Measurements from ENCODE around the gene RAPGEF4. TPM values are rescaled to one million over a fixed set of nuclear protein-coding genes. Genes with fewer than 3 reads are reported as not detected.
A peak's percentile ranks its signal among the peaks of the same experiment; 100 is the strongest.

Gene RAPGEF4
- total RNA-seq, 1 donor from 2014 or later = 0.57 TPM

- no peak overlapping the region for H3K4me3 Mint-ChIP-seq (ENCODE audit: unreplicated experiment)
- H3K27ac Mint-ChIP-seq (ENCODE audit: unreplicated experiment) = no peak overlapping the region
- DNase-seq (ENCODE audit: low spot score) = no peak
- peaks cover 19% of the 10 kb centered on the region for H3K9me3 Mint-ChIP-seq (ENCODE audit: low read depth)
- no peaks in the 10 kb centered on the region for H3K27me3 Mint-ChIP-seq (ENCODE audit: low read depth)
- no peak for TF ChIP-seq CTCF (IDR thresholded peaks at IDR 0.05)
- H3K36me3 Mint-ChIP-seq (ENCODE audit: low read depth) = peaks cover 5% of the 10 kb centered on the region
- H3K4me1 Mint-ChIP-seq (ENCODE audit: low read depth) = peaks cover 13% of the 10 kb centered on the region
Measured at GRCh38 chr2:172856606-172857005, 121.0 kb downstream of the RAPGEF4 start.

DNA sequence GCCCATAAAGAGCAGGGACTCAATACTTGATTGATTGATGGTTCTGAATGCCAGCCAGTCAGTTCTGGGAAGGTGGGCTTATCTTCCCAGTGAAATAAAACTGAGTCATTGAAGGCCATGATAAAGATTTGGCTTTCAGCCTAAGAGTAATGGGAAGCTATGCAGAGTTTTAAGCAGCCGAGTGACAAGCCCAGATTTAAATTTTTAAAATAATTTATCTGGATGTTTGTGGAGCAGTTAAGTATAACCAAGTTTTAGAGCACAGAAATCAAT is 122.8 kb downstream of the RAPGEF4 start:
- Mint-ChIP-seq H3K27ac (ENCODE audit: unreplicated experiment) (no peak overlapping the region), H3K36me3 (ENCODE audit: low read depth) (peaks cover 5% of the 10 kb centered on the region), H3K4me1 (ENCODE audit: low read depth) (peaks cover 13% of the 10 kb centered on the region), H3K27me3 (ENCODE audit: low read depth) (no peaks in the 10 kb centered on the region), H3K4me3 (ENCODE audit: unreplicated experiment) (no peak overlapping the region), H3K9me3 (ENCODE audit: low read depth) (peaks cover 12% of the 10 kb centered on the region)
- TF ChIP-seq CTCF (IDR thresholded peaks at IDR 0.05) = no peak
- no peak for DNase-seq (ENCODE audit: low spot score)

DNA sequence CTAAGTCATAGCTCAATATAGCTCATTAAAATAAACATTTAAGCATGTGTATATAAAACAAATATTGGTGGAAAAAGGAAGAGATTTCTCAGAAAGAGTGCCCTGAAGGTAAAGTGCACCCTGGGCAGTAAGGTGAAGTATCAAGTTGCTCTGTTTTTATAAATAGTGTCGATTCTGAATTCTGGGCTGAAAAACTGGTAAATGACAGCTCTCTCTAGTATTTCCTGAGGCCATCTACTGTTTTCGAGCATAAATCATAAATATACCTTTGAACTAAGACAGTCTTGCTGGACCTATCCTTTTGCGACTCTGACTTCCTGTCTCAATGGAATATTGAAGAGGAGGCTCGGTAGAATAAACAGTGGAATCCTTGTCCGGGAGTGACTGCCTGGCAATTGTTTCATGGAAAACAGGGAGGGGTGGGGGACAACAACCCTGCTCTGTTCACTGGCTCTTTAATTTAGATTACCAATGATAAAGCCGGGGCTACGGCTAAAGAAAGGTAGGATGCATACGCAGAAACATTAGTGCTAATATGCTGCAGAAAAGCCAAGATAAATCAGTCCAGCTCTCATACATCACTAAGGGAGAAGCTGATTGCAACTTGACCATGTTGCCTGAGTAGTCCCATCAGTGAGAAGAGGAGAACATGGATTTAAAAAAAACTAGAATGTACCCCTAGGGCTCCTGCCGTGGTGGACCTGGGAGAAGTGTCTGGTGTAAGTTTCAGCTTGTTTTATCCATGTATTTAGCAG is 124.1 kb downstream of the RAPGEF4 start:
- no peak for TF ChIP-seq CTCF (IDR thresholded peaks at IDR 0.05)
- H3K27ac Mint-ChIP-seq (ENCODE audit: unreplicated experiment) = no peak overlapping the region
- DNase-seq (ENCODE audit: low spot score) = no peak

DNA sequence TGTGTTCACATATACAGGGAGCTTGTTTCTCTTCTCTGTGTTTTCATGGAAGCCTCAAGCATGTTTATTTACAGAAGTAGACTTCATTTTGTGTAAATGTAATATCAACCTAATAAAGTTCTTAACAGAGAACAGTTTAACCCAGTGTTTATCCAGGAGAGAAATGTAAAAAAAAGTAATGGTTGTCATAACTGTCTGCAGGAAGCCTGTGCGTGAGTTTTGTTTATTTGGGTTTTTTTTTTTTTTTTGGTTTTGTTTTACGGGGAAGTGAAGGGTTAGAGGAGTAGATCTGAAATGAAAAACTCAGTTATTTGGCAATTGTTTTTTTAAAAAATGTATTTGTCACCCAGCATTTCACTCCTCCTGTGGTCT is 124.7 kb downstream of the RAPGEF4 start:
- H3K4me3 Mint-ChIP-seq (ENCODE audit: unreplicated experiment) = peak overlapping the region; percentile 50
- peaks cover 13% of the 10 kb centered on the region for H3K4me1 Mint-ChIP-seq (ENCODE audit: low read depth)
- H3K27me3 Mint-ChIP-seq (ENCODE audit: low read depth) = no peaks in the 10 kb centered on the region

More for the DNA sequence above, 124.1 kb downstream of the RAPGEF4 start:
- H3K9me3 Mint-ChIP-seq (ENCODE audit: low read depth) = peaks cover 4% of the 10 kb centered on the region
- peak overlapping the region; percentile 50 for H3K4me3 Mint-ChIP-seq (ENCODE audit: unreplicated experiment)
- H3K36me3 Mint-ChIP-seq (ENCODE audit: low read depth) = peaks cover 3% of the 10 kb centered on the region
- no peaks in the 10 kb centered on the region for H3K27me3 Mint-ChIP-seq (ENCODE audit: low read depth)
- H3K4me1 Mint-ChIP-seq (ENCODE audit: low read depth) = peaks cover 13% of the 10 kb centered on the region

DNA sequence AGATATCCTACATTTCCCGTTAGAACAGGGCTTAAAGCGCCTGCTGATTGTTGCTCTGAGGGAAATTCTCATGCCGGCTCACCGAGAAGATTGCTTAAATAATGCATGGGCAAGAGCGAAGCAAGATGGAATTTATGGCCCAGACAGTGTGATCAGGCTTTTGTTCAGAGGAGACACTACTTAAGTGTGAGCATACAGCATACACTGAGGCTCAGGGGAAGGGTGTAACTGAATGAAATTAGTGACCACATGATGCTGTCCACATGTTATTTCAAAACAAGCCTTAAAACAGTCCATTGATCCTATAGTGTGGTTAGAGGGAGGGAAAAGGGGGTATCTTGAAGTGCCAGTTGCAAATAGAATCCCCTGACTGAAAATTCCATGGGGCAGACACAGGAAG is 125.5 kb downstream of the RAPGEF4 start:
- Mint-ChIP-seq H3K27ac (ENCODE audit: unreplicated experiment) (no peak overlapping the region), H3K4me1 (ENCODE audit: low read depth) (peaks cover 13% of the 10 kb centered on the region), H3K9me3 (ENCODE audit: low read depth) (no peaks in the 10 kb centered on the region), H3K4me3 (ENCODE audit: unreplicated experiment) (no peak overlapping the region), H3K27me3 (ENCODE audit: low read depth) (no peaks in the 10 kb centered on the region), H3K36me3 (ENCODE audit: low read depth) (no peaks in the 10 kb centered on the region)
- no peak for DNase-seq (ENCODE audit: low spot score)
- TF ChIP-seq CTCF (IDR thresholded peaks at IDR 0.05) = no peak

More for the DNA sequence above, 124.7 kb downstream of the RAPGEF4 start:
- no peak for DNase-seq (ENCODE audit: low spot score)
- no peak for TF ChIP-seq CTCF (IDR thresholded peaks at IDR 0.05)
- Mint-ChIP-seq H3K36me3 (ENCODE audit: low read depth) (no peaks in the 10 kb centered on the region), H3K27ac (ENCODE audit: unreplicated experiment) (no peak overlapping the region), H3K9me3 (ENCODE audit: low read depth) (no peaks in the 10 kb centered on the region)
